Activated T-helper 1 cell treated with Interleukin-2 at 50 U/mL for 16 hours (primary cell): ENCODE results near the gene CRYBA2.

Experiments used
- DNase-seq: peaks from one replicate; pipeline ENCODE4 v3.0.0-alpha.2; 2020; ENCODE audit warnings: low read depth

Gene CRYBA2

GRCh38 chr2:218993345-218994315 lies at the start of gene CRYBA2:
Gene CRYBA2, minus strand, starts transcription at chr2:218993422. Its CDS starts 246 bp downstream, at chr2:218993176.
- no peak for DNase-seq

GRCh38 chr2:219042750-219043149 lies 49.5 kb upstream of the CRYBA2 start:
- DNase-seq, result no peak

GRCh38 chr2:219042157-219042556 lies 48.9 kb upstream of the CRYBA2 start:
- DNase-seq, result no peak

- no peak for DNase-seq
These were observed 48.0 kb upstream of the CRYBA2 start, which contains the start of gene CFAP65 for GRCh38 chr2:219041252-219041651. Gene CFAP65, minus strand, starts transcription at chr2:219041516. Its CDS starts 2,468 bp downstream, at chr2:219039048.

GRCh38 chr2:219038600-219038999 lies 45.4 kb upstream of the CRYBA2 start:
- DNase-seq, result no peak

GRCh38 chr2:219037783-219038499 lies 44.7 kb upstream of the CRYBA2 start:
- DNase-seq, result no peak

- no peak for DNase-seq
These were observed 42.7 kb upstream of the CRYBA2 start for GRCh38 chr2:219035942-219036341.

GRCh38 chr2:219034823-219035222 lies 41.6 kb upstream of the CRYBA2 start:
- DNase-seq, result no peak

GRCh38 chr2:219032051-219032745 lies 39.0 kb upstream of the CRYBA2 start:
- DNase-seq, result no peak

GRCh38 chr2:219031005-219031738 lies 38.0 kb upstream of the CRYBA2 start:
- no peak for DNase-seq

- DNase-seq, result no peak
These were observed 37.1 kb upstream of the CRYBA2 start for GRCh38 chr2:219030177-219030940.

GRCh38 chr2:219029829-219030165 lies 36.6 kb upstream of the CRYBA2 start:
- peak; percentile 58 for DNase-seq

- no peak for DNase-seq
These were observed 36.0 kb upstream of the CRYBA2 start for GRCh38 chr2:219028996-219029828.

- DNase-seq, result no peak
These were observed 34.9 kb upstream of the CRYBA2 start for GRCh38 chr2:219028141-219028540.

GRCh38 chr2:219027511-219028055 lies 34.4 kb upstream of the CRYBA2 start:
- DNase-seq, result no peak

- no peak for DNase-seq
These were observed 33.7 kb upstream of the CRYBA2 start for GRCh38 chr2:219026946-219027345.

- no peak for DNase-seq
These were observed 32.7 kb upstream of the CRYBA2 start for GRCh38 chr2:219025637-219026585.

GRCh38 chr2:219024059-219024458 lies 30.8 kb upstream of the CRYBA2 start:
- DNase-seq, result no peak
